ENCODE measurements around the gene LPCAT1. TPM values are rescaled to one million over a fixed set of nuclear protein-coding genes. Genes with fewer than 3 reads are reported as not detected.
"Not testable (repeated sequence)": the region's sequence is repeated elsewhere in the genome, so short reads cannot be mapped to it uniquely, and the experiment has no call there.

The LPCAT1 gene
- total RNA-seq, 1 experiment from 2014 or later, result 75.0 TPM

DNA sequence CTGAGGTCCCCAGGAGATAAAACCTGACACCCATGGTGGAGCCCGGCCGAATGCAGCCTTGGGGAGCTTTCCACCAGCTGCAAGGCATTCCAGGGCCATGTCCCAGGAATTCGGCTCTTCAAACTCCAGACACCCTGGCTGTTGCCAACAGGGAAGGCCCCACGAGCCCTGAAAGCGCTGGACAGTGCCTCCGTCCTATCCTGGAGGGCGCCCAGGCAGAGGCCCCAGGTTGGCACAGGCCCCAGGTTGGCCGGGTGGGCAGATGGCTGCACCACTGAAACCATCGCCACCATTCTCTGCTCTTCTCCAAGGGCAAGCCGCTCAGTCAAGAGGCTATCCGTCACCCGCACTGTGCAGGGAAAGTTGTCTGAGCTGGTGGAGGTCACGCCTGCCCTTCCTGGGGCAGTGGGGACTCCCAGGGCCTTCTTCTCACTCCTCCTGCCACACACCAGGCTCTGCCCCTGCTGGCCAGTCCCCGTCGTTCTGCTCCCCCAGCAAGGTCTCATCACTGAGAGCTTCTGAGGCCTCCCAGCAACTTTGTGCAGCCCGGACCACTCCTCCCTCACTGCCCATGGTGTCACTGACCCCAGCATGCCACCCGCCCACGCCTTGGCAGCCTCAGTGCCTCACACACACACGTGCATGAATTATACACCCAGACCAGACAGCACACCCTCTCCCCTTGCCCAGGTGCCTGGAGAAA, 99.7 kb downstream of the LPCAT1 start:
- Histone ChIP-seq H3K9me3 (ENCODE audit: control insufficient read depth in 1 of 2, insufficient read depth in 1 of 2, low read depth in 1 of 2, low read length in 2 of 2) (peaks cover 11 to 21% of the 10 kb centered on the region in 2 experiments; a peak in 2 of 4 replicates), H3K9me2 (ENCODE audit: insufficient read depth) (no peaks in the 10 kb centered on the region), H4K20me1 (ENCODE audit: insufficient read depth) (no peaks in the 10 kb centered on the region), H3K27ac (ENCODE audit: low read depth, low read length) (no peak overlapping the region), H3K79me2 (ENCODE audit: insufficient read depth, low read length) (no peaks in the 10 kb centered on the region), H3K9ac (ENCODE audit: low read length) (no peak overlapping the region), H3K27me3 (ENCODE audit: insufficient read depth, low read length) (no peaks in the 10 kb centered on the region), H3K36me3 (ENCODE audit: control insufficient read depth in 1 of 2, insufficient read depth in 2 of 2, low read length in 2 of 2) (no peaks in the 10 kb centered on the region), H3K4me3 (replicated peaks in 1 of 2; ENCODE audit: low read depth in 1 of 2, low read length in 2 of 2) (no peak overlapping the region), H3K4me1 (ENCODE audit: control insufficient read depth in 1 of 2, insufficient read depth in 2 of 2, low read length in 2 of 2) (no peaks in the 10 kb centered on the region), H3K4me2 (ENCODE audit: low read length) (no peak overlapping the region), H2AFZ (ENCODE audit: low read depth, low read length, poor library complexity, severe bottlenecking) (no peak overlapping the region)
- intact Hi-C loops (cut with micrococcal nuclease), result no loop called here
- RAD21 ChIA-PET (ENCODE audit: low non-redundant PET in 1 of 2, low total read pairs in 2 of 2, uncharacterized antibody in 2 of 2, unreplicated experiment in 2 of 2), result no interaction called here
- TF ChIP-seq JUND (IDR thresholded peaks at IDR 0.05) (no peak), ELF1 (IDR thresholded peaks at IDR 0.05; ENCODE audit: borderline replicate concordance, low read depth) (no peak), TCF7L2 (IDR thresholded peaks at IDR 0.05; ENCODE audit: borderline replicate concordance, extremely low read depth, insufficient read depth, insufficient read length) (no peak), EGR1 (IDR thresholded peaks at IDR 0.05; ENCODE audit: low read depth) (no peak), CBX3 (IDR thresholded peaks at IDR 0.05; ENCODE audit: low read depth) (no peak), POLR2A (IDR thresholded peaks at IDR 0.05; ENCODE audit: borderline replicate concordance, extremely low read depth, insufficient read depth, insufficient read length) (no peak), ZNF274 (IDR thresholded peaks at IDR 0.05; ENCODE audit: low read depth, low read length) (no peak), SP1 (IDR thresholded peaks at IDR 0.05; ENCODE audit: low read depth) (no peak), FOSL1 (IDR thresholded peaks at IDR 0.05; ENCODE audit: low read depth) (no peak), SIN3A (IDR thresholded peaks at IDR 0.05; ENCODE audit: low read depth) (no peak), POLR2AphosphoS5 (IDR thresholded peaks at IDR 0.05; ENCODE audit: low read depth, low read length) (no peak), ZFX (IDR thresholded peaks at IDR 0.05) (no peak), CEBPB (IDR thresholded peaks at IDR 0.05; ENCODE audit: low read depth) (no peak), EZH2phosphoT487 (IDR thresholded peaks at IDR 0.05; ENCODE audit: borderline replicate concordance) (no peak)
- TF ChIP-seq, protein P1, sequence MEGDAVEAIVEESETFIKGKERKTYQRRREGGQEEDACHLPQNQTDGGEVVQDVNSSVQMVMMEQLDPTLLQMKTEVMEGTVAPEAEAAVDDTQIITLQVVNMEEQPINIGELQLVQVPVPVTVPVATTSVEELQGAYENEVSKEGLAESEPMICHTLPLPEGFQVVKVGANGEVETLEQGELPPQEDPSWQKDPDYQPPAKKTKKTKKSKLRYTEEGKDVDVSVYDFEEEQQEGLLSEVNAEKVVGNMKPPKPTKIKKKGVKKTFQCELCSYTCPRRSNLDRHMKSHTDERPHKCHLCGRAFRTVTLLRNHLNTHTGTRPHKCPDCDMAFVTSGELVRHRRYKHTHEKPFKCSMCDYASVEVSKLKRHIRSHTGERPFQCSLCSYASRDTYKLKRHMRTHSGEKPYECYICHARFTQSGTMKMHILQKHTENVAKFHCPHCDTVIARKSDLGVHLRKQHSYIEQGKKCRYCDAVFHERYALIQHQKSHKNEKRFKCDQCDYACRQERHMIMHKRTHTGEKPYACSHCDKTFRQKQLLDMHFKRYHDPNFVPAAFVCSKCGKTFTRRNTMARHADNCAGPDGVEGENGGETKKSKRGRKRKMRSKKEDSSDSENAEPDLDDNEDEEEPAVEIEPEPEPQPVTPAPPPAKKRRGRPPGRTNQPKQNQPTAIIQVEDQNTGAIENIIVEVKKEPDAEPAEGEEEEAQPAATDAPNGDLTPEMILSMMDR (IDR thresholded peaks at IDR 0.05 in 2 of 3, conservative IDR thresholded peaks at IDR 0.05 in 1 of 3; ENCODE audit: borderline replicate concordance in 1 of 3, insufficient read depth in 1 of 3, low read depth in 2 of 3, low read length in 2 of 3), result no peak
- TF ChIP-seq, protein P2, sequence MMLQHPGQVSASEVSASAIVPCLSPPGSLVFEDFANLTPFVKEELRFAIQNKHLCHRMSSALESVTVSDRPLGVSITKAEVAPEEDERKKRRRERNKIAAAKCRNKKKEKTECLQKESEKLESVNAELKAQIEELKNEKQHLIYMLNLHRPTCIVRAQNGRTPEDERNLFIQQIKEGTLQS (IDR thresholded peaks at IDR 0.05), result no peak
- TF ChIP-seq, protein P3, sequence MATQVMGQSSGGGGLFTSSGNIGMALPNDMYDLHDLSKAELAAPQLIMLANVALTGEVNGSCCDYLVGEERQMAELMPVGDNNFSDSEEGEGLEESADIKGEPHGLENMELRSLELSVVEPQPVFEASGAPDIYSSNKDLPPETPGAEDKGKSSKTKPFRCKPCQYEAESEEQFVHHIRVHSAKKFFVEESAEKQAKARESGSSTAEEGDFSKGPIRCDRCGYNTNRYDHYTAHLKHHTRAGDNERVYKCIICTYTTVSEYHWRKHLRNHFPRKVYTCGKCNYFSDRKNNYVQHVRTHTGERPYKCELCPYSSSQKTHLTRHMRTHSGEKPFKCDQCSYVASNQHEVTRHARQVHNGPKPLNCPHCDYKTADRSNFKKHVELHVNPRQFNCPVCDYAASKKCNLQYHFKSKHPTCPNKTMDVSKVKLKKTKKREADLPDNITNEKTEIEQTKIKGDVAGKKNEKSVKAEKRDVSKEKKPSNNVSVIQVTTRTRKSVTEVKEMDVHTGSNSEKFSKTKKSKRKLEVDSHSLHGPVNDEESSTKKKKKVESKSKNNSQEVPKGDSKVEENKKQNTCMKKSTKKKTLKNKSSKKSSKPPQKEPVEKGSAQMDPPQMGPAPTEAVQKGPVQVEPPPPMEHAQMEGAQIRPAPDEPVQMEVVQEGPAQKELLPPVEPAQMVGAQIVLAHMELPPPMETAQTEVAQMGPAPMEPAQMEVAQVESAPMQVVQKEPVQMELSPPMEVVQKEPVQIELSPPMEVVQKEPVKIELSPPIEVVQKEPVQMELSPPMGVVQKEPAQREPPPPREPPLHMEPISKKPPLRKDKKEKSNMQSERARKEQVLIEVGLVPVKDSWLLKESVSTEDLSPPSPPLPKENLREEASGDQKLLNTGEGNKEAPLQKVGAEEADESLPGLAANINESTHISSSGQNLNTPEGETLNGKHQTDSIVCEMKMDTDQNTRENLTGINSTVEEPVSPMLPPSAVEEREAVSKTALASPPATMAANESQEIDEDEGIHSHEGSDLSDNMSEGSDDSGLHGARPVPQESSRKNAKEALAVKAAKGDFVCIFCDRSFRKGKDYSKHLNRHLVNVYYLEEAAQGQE (IDR thresholded peaks at IDR 0.05; ENCODE audit: low read depth), result no peak
- POLR2A ChIA-PET, result no interaction called here
- CTCF ChIA-PET, result no interaction called here
- no TSS peak for BruUV-seq (replicated peaks)
- DNase-seq (ENCODE audit: low read depth, low spot score) (no peak), ATAC-seq (no peak)

DNA sequence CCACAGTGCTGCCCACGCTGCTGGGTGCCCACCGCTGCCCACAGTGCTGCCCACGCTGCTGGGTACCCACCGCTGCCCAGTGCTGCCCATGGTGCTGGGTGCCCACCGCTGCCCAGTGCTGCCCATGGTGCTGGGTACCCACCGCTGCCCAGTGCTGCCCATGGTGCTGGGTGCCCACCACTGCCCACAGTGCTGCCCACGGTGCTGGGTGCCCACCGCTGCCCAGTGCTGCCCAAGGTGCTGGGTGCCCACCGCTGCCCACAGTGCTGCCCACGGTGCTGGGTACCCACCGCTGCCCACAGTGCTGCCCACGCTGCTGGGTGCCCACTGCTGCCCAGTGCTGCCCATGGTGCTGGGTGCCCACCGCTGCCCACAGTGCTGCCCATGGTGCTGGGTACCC, 101.2 kb downstream of the LPCAT1 start:
- POLR2A ChIA-PET; CTCF ChIA-PET; intact Hi-C loops (cut with micrococcal nuclease); RAD21 ChIA-PET (ENCODE audit: low non-redundant PET in 1 of 2, low total read pairs in 2 of 2, uncharacterized antibody in 2 of 2, unreplicated experiment in 2 of 2); BruUV-seq (replicated peaks); H3K27me3 ChIP-seq (ENCODE audit: insufficient read depth, low read length); H3K4me3 ChIP-seq (replicated peaks in 1 of 2; ENCODE audit: low read depth in 1 of 2, low read length in 2 of 2); H3K79me2 ChIP-seq (ENCODE audit: insufficient read depth, low read length); H3K9me3 ChIP-seq (ENCODE audit: control insufficient read depth in 1 of 2, insufficient read depth in 1 of 2, low read depth in 1 of 2, low read length in 2 of 2); H3K27ac ChIP-seq (ENCODE audit: low read depth, low read length); H3K4me2 ChIP-seq (ENCODE audit: low read length); H3K4me1 ChIP-seq (ENCODE audit: control insufficient read depth in 1 of 2, insufficient read depth in 2 of 2, low read length in 2 of 2); H3K9ac ChIP-seq (ENCODE audit: low read length); H3K9me2 ChIP-seq (ENCODE audit: insufficient read depth); H2AFZ ChIP-seq (ENCODE audit: low read depth, low read length, poor library complexity, severe bottlenecking); DNase-seq (ENCODE audit: low read depth, low spot score); H3K36me3 ChIP-seq (ENCODE audit: control insufficient read depth in 1 of 2, insufficient read depth in 2 of 2, low read length in 2 of 2); ATAC-seq; H4K20me1 ChIP-seq (ENCODE audit: insufficient read depth): not testable (repeated sequence)

Data from HCT116 (cell line).